ENCODE results near the gene ELOVL6.
"Not testable (repeated sequence)": the region's sequence is repeated elsewhere in the genome, so short reads cannot be mapped to it uniquely, and the experiment has no call there.

Gene ELOVL6

GRCh38 chr4:110068248-110068647 lies 130.2 kb downstream of the ELOVL6 start:
- DNase-seq, result no peak

- no peak for DNase-seq
Observed at GRCh38 chr4:110064934-110065333, 133.5 kb downstream of the ELOVL6 start.

GRCh38 chr4:110064295-110064694 lies 134.1 kb downstream of the ELOVL6 start:
- DNase-seq, result no peak

- no peak for DNase-seq
Observed at GRCh38 chr4:110062166-110062565, 136.2 kb downstream of the ELOVL6 start.

GRCh38 chr4:110061076-110061475 lies 137.3 kb downstream of the ELOVL6 start:
- no peak for DNase-seq

- DNase-seq, result no peak
Observed at GRCh38 chr4:110059556-110060191, 138.7 kb downstream of the ELOVL6 start.

- no peak for DNase-seq
Observed at GRCh38 chr4:110058677-110059076, 139.7 kb downstream of the ELOVL6 start.

GRCh38 chr4:110055158-110055768 lies 143.2 kb downstream of the ELOVL6 start:
- DNase-seq, result no peak

- no peak for DNase-seq
Observed at GRCh38 chr4:110049951-110050925, 148.2 kb downstream of the ELOVL6 start.

- DNase-seq, result no peak
Observed at GRCh38 chr4:110046588-110047049, 151.8 kb downstream of the ELOVL6 start.

- DNase-seq, result no peak
Observed at GRCh38 chr4:110042545-110043517, 155.6 kb downstream of the ELOVL6 start.

- DNase-seq, result no peak
Observed at GRCh38 chr4:110041735-110042134, 156.7 kb downstream of the ELOVL6 start.

- not testable (repeated sequence) for DNase-seq
Observed at GRCh38 chr4:110039164-110039563, 159.3 kb downstream of the ELOVL6 start.

GRCh38 chr4:110034026-110034393 lies 164.4 kb downstream of the ELOVL6 start:
- no peak for DNase-seq

- DNase-seq, result no peak
Observed at GRCh38 chr4:110033355-110034025, 164.9 kb downstream of the ELOVL6 start.

GRCh38 chr4:110032603-110033002 lies 165.8 kb downstream of the ELOVL6 start:
- DNase-seq, result no peak

- DNase-seq, result no peak
Observed at GRCh38 chr4:110025718-110026117, 172.7 kb downstream of the ELOVL6 start.

GRCh38 chr4:110025056-110025455 lies 173.4 kb downstream of the ELOVL6 start:
- no peak for DNase-seq

- no peak for DNase-seq
Observed at GRCh38 chr4:110022457-110022856, 176.0 kb downstream of the ELOVL6 start.

GRCh38 chr4:110020646-110021443 lies 177.6 kb downstream of the ELOVL6 start:
- DNase-seq, result no peak

GRCh38 chr4:110020139-110020538 lies 178.3 kb downstream of the ELOVL6 start:
- no peak for DNase-seq

Measured in activated CD4-positive, alpha-beta T cell treated with anti-CD3 and anti-CD28 coated beads for 1 hour (primary cell).